ENCODE measurements around the gene GSTT4. TPM values are rescaled to one million over a fixed set of nuclear protein-coding genes. Genes with fewer than 3 reads are reported as not detected.
"Not testable (repeated sequence)": the region's sequence is repeated elsewhere in the genome, so short reads cannot be mapped to it uniquely, and the experiment has no call there.

The GSTT4 gene
- total RNA-seq, 2 donors from 2014 or later: not detected

GRCh38 chr22:24002851-24003250 is 2.4 kb downstream of the GSTT4 start:
- DNase-seq: no peak
- Histone ChIP-seq H3K27ac (no peak overlapping the region), H3K27me3 (no peaks in the 10 kb centered on the region), H3K4me3 (no peak overlapping the region), H3K36me3 (no peaks in the 10 kb centered on the region), H3K9me3 (no peaks in the 10 kb centered on the region), H3K9ac (ENCODE audit: low read depth in 2 of 2, low read length in 2 of 2) (no peak overlapping the region), H3K4me1 (no peaks in the 10 kb centered on the region)
- intact Hi-C loops (cut with DNase I): loop anchor here (10.0 kb wide), 1 partner anchor 162 kb away; no protein-coding TSS in a partner anchor
- no peak for TF ChIP-seq CTCF (IDR thresholded peaks at IDR 0.05)

- no peaks in the 10 kb centered on the region for H3K9me3 ChIP-seq
- no peak overlapping the region for H3K4me3 ChIP-seq
- intact Hi-C loops (cut with DNase I): loop anchor here (10.0 kb wide), 1 partner anchor 163 kb away; no protein-coding TSS in a partner anchor
- no peaks in the 10 kb centered on the region for H3K27me3 ChIP-seq
- TF ChIP-seq CTCF (IDR thresholded peaks at IDR 0.05): no peak
- no peak for DNase-seq
- H3K4me1 ChIP-seq: no peaks in the 10 kb centered on the region
- no peak overlapping the region for H3K9ac ChIP-seq (ENCODE audit: low read depth in 2 of 2, low read length in 2 of 2)
- no peaks in the 10 kb centered on the region for H3K36me3 ChIP-seq
- H3K27ac ChIP-seq: no peak overlapping the region
Observed at GRCh38 chr22:24002272-24002671, 3.0 kb downstream of the GSTT4 start.

DNA sequence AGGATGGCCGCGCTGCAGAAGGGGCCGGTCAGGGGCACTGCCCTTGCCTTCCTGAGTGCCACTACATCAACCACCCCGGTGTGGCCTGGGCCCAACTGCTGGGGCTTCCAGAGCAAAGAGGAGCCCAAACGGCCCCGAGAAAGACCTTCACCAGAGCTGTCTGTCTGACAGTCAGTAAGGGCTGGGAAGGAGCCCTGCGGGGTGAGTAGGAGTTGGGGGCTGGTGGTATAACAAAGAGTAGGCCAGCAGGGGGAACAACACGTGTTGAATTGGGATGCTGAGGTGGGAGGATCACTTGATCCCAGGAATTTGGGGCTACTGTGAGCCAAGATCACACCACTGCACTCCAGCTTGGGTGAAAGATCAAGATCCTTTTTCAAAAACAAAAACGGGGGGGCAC is 3.9 kb downstream of the GSTT4 start:
- H3K9ac ChIP-seq (ENCODE audit: low read depth in 2 of 2, low read length in 2 of 2): no peak overlapping the region
- TF ChIP-seq CTCF (IDR thresholded peaks at IDR 0.05): no peak
- no peaks in the 10 kb centered on the region for H3K4me1 ChIP-seq

GRCh38 chr22:23999779-24000178 is 5.5 kb downstream of the GSTT4 start:
- not testable (repeated sequence) for H3K9ac ChIP-seq (ENCODE audit: low read depth in 2 of 2, low read length in 2 of 2); H3K4me3 ChIP-seq; H3K27ac ChIP-seq; H3K36me3 ChIP-seq; H3K27me3 ChIP-seq; H3K9me3 ChIP-seq; DNase-seq; H3K4me1 ChIP-seq
- intact Hi-C loops (cut with DNase I): loop anchor here (10.0 kb wide), 1 partner anchor 165 kb away; no protein-coding TSS in a partner anchor

More for the DNA sequence above, 3.9 kb downstream of the GSTT4 start:
- DNase-seq: no peak
- Histone ChIP-seq H3K27me3 (no peaks in the 10 kb centered on the region), H3K9me3 (no peaks in the 10 kb centered on the region), H3K27ac (no peak overlapping the region), H3K36me3 (no peaks in the 10 kb centered on the region), H3K4me3 (no peak overlapping the region)
- intact Hi-C loops (cut with DNase I): loop anchor here (10.0 kb wide), 1 partner anchor 163 kb away; no protein-coding TSS in a partner anchor

- Histone ChIP-seq H3K27me3 (no peaks in the 10 kb centered on the region), H3K9ac (ENCODE audit: low read depth in 2 of 2, low read length in 2 of 2) (no peak overlapping the region), H3K36me3 (no peaks in the 10 kb centered on the region), H3K27ac (no peak overlapping the region), H3K9me3 (no peaks in the 10 kb centered on the region), H3K4me1 (no peaks in the 10 kb centered on the region), H3K4me3 (no peak overlapping the region)
- intact Hi-C loops (cut with DNase I): no loop called here
- no peak for TF ChIP-seq CTCF (IDR thresholded peaks at IDR 0.05)
- no peak for DNase-seq
Observed at GRCh38 chr22:23997092-23997491, 8.2 kb downstream of the GSTT4 start.

GRCh38 chr22:23993581-23994177 is 11.6 kb downstream of the GSTT4 start:
- DNase-seq; H3K27me3 ChIP-seq; intact Hi-C loops (cut with DNase I); H3K9ac ChIP-seq (ENCODE audit: low read depth in 2 of 2, low read length in 2 of 2); H3K4me3 ChIP-seq; H3K27ac ChIP-seq; H3K9me3 ChIP-seq; H3K4me1 ChIP-seq; H3K36me3 ChIP-seq: not testable (repeated sequence)

GRCh38 chr22:23993080-23993479 is 12.2 kb downstream of the GSTT4 start:
- H3K9me3 ChIP-seq; H3K4me3 ChIP-seq; H3K27ac ChIP-seq; H3K4me1 ChIP-seq; H3K27me3 ChIP-seq; H3K9ac ChIP-seq (ENCODE audit: low read depth in 2 of 2, low read length in 2 of 2); intact Hi-C loops (cut with DNase I); H3K36me3 ChIP-seq; DNase-seq: not testable (repeated sequence)

- not testable (repeated sequence) for H3K27me3 ChIP-seq; DNase-seq; H3K9me3 ChIP-seq; H3K9ac ChIP-seq (ENCODE audit: low read depth in 2 of 2, low read length in 2 of 2); H3K4me3 ChIP-seq; H3K4me1 ChIP-seq; H3K36me3 ChIP-seq; H3K27ac ChIP-seq
- intact Hi-C loops (cut with DNase I): loop anchor here (10.0 kb wide), 1 partner anchor 255 kb away; the partner anchor contains the start of gene GGT5
Observed at GRCh38 chr22:23989583-23990244, 15.5 kb downstream of the GSTT4 start.

GRCh38 chr22:23986538-23987178 is 18.6 kb downstream of the GSTT4 start:
- not testable (repeated sequence) for H3K27me3 ChIP-seq; H3K4me1 ChIP-seq; H3K9ac ChIP-seq (ENCODE audit: low read depth in 2 of 2, low read length in 2 of 2); H3K4me3 ChIP-seq; H3K27ac ChIP-seq; H3K36me3 ChIP-seq; H3K9me3 ChIP-seq; DNase-seq
- intact Hi-C loops (cut with DNase I): loop anchor here (10.0 kb wide), 1 partner anchor 258 kb away; the partner anchor contains the start of gene GGT5

Measured in colonic mucosa (tissue), 4 donors.